Stimulated activated CD4-positive, alpha-beta T cell treated with anti-CD3 and anti-CD28 coated beads, Interleukin-15, amount 100 ng/mL, for 1 hour (primary cell): ENCODE measurements around the gene DNER.
"Not testable (repeated sequence)": the region's sequence is repeated elsewhere in the genome, so short reads cannot be mapped to it uniquely, and the experiment has no call there.

Source experiments
- DNase-seq, 2 donors: peaks; one replicate each; pipeline ENCODE4 v3.0.0-alpha.2; 2020; ENCODE audit warnings: low read depth in 1 of 2, low spot score in 1 of 2

The DNER gene

DNA sequence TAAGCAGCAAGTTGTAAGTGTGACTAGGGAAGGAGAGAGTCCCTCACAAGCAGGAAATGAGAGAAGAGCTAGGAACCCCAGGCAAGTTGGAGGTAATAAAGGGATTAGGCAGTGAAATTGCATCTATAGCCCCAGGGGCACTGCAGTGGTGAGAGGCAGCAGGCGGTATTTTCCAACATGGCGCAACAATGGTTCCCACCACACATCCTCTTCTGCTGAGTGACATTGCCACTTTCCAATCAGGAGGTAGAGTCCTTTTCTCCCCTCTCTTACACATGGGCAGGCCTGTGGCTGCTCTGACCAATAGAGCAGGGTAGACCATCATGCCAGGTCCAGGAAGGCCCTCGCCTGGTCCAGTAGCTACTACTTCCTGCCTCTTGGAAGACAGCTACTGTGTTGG, 86.6 kb downstream of the DNER start:
- no peak for DNase-seq

- no peak for DNase-seq
Measured at GRCh38 chr2:229622495-229623355, 91.6 kb downstream of the DNER start.

DNA sequence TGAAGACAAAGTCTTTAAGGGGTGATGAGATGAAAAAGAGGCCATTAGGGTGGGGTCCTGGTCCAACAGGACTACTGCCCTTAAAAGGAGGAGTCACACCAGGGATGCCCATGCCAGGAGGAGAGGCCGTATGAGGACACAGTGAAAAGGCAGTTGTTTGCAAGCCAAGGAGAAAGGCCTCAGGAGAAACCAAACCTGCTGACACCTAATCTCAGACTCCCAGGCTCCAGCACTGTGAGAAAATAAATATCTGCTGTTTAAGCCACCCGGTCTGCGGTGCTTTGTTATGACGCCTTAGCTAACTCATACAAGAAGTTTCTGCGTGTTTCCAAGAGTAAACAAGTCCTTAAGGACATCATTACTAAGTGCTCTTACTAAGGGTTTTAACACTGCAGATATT, 93.6 kb downstream of the DNER start:
- no peak for DNase-seq

DNA sequence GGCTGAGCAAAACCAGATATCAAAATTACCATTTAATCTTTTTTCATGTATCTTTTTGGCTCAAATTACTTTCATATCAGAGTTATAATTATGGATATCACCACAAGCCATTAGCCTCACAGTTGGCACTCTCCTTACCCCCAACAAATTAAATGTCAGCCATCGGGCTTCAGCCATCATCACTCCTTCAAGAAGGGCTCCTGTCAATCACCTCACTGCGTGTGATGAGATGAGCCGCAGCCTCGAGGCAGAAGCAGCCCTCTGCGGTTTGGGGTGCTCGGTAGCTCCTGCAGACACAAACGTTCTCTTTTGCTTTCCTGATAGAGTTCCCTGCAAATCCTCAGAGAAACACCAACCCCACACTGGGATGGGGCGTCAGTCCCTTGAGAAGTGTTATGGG, 94.1 kb downstream of the DNER start:
- no peak for DNase-seq

DNA sequence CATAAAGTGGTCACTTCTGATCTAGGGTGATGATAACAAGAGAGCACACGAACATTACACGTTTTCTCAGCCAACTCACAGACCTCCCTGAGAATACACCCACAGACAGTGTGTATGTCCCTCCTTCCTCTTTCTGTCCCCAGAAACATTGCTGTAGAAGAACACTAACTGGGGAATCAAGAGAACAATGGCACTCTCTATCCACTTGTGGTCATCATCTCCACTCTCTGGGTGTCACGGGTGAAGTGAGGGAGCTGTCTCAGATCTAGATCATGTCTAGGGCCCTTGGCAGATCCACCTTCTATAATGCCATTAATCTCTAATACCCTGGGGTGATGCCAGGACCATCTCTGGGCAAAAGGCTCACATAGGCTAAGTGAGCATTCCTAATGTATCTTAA, 97.9 kb downstream of the DNER start:
- no peak for DNase-seq

DNA sequence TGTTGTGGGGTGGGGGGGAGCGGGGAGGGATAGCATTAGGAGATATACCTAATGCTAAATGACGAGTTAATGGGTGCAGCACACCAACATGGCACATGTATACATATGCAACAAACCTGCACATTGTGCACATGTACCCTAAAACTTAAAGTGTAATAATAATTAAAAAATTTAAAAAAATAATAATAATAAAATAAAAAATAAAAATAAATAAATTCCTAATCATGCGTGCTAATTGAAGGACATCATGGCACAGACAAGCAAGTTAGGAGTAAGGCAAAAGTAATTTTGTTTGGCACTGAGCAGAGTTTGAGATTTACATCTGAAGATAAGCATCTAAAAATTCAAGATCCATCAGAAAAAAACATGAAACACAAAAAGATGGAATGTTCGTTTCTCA, 100.3 kb downstream of the DNER start:
- DNase-seq, result not testable (repeated sequence)

DNA sequence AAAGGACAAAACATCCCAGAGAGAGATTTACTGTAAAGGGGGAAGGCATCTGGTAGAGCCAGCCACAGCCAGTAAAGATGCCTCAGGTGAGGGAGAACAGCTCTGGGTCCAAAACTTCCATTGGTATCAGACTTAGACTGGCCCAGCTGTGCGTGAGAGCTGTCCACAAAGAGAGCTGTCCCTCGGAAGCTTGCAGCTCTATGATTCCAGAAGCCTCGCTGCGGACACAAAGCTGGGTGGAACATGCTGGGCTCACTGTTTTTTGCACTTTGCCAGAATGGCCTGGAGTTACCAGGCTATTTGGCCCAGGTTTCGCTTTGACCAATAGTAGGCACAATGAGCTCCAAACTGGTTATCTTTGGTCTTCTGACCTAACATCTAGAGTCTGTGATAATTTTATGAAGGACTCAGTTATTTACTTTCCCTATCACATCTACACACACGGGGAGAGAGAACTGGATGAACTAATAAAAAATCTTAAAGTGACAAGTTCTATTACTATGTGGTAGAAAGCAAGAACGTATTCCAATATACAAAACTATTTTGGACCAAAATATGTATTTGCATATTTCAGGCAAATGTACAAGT, 101.9 kb downstream of the DNER start:
- no peak for DNase-seq

- DNase-seq, result no peak
Measured at GRCh38 chr2:229611360-229611759, 103.0 kb downstream of the DNER start.

GRCh38 chr2:229610872-229611271, 103.5 kb downstream of the DNER start:
- no peak for DNase-seq

- no peak for DNase-seq
Measured at GRCh38 chr2:229610333-229610732, 104.0 kb downstream of the DNER start.

DNA sequence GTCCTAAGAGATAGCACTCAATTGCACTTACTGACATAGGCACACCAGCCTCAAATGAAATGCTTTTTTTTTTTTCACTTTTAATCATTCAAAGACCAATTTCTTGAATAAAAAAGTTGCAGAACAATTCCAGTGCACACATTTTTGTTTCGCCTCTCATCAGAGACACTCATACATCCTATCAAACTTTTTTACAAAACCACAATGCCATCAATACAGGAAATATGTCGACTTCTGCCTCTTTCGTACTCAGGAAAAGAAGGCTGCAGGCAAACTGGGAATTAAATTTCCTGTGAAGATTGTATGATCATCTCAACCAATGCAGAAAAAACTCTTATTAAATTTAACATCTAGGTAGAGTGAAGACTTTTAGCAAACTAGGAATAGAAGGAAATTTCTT, 112.4 kb downstream of the DNER start:
- DNase-seq, result no peak

DNA sequence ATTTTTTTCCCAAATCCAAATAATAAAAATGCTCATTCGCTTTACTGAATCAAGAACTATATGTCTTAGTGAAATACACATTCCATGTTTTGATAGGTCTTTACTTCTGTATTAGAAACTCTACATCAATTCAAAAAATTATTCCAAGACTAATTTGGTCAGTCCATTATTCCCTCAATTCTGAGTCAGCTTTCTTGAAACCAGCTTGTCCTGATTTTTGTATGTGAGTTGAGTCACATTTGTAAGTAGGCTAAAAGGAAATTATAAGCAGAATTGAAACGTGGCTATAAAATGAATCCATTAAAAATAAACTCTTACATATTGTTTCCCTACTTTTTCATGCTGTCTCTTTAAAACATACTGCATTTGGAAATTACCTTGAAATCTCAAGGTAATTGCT, 113.0 kb downstream of the DNER start:
- no peak for DNase-seq

- DNase-seq, result no peak
Measured at GRCh38 chr2:229598227-229598626, 116.1 kb downstream of the DNER start.

DNA sequence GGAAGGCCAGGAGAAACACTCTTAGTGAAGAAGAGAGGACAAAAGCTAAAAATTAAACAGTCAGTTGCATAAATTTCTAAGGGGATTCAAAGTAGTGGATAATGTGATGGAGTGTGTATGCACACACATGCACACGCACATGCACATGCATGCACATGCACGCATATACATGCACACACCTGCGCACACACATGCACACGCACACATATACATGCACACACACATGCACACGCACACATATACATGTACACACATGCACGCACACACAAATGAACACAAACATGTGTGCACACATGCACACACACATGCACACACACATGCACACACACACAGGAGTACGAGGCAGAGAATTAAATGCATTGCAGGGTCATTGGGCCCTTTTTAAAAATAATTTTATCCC, 117.6 kb downstream of the DNER start:
- DNase-seq, result no peak

DNA sequence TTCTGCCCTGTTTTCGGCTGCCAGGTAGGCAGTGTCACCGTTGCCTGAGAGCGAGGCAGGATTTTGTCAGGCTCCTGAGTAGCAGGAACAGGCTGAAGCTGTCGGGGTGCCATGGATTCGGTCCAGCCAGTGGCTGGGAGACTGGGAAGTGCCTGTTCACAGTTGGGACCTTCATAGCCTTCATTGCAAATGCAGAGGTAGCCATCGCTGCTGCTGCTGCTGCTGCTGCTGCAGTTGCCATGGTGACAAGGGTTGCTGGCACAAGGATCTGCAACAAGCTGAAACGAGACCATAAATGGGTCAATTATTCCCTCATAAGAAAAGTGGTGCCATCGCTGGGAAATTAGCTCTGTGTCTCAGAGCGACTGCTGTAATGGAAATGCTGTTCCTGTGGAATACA, 122.7 kb downstream of the DNER start:
- no peak for DNase-seq

GRCh38 chr2:229586746-229587705, 127.3 kb downstream of the DNER start:
- DNase-seq, result no peak

DNA sequence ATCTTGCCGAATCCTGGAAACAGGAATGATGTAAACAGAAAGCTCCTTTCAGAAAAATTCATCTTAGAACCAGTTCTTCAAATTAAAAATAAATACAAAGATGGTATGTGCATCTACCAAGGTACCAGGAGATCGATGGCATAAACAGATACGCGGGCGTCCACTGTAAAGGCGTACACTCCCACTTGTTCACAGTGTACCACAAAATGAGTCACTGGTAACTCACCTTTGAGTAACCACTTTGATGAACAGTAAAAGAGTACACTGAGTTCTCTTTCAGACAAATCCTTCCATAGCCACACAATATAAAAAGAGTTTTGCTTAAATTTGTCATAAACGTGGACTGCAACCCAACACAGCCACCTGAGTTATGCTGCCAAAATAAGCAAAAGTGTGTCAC, 128.3 kb downstream of the DNER start:
- no peak for DNase-seq

DNA sequence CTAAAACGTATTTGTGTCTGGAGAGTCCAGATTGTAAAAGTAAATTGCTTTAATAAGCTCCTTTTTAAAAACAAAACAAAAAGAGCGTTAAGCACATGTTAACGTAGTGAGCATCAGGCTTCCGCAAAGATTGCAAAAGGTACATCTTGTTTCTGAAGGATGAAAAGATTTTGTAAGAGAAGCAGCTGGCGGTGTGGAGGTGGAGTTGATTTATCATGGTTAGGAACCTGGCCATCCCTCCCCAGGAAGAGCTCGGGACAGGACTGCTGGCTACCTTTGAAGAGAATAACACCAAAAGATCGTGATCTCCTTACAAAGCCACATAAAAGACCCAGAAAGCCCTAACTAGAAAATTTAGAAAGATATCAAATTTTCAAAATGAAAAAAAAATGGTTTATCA, 132.2 kb downstream of the DNER start:
- no peak for DNase-seq

DNA sequence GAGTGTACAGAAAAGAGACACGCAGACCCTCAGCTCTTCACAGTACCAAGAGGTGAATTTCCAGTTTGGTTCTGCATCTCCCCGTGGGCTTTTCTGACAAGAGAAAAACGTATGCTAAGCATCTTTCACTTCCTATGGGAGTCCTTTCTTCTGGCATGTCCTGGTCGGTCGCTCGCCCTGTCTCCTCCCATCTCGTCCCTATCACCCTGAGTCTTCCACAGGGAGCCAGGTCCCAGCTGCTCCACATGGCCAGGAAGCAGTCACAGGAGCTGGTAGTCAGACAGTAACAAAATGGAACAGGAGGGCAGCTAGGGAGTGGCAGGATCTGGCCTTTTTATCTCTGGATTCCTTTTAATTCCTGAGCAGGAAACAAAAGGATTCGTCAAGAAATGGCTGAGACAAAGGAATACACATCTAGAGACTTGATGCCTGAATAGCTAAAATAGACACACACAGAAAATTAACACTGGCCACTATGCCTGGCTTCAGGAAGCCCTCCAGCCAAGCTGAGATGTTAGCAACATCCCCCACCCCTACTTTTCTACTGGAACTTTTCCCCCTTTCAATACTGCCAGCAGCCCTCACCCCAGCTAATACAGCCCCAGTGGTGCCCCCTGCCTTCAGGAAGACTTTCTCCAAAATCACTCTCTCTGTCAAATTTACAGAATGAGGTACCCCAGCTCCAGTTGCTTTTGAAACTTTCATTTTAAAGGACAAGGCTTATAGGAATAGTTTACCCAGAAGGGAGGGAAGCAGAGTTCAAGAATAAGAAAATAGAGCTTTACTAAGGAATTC, 136.1 kb downstream of the DNER start:
- no peak for DNase-seq

- DNase-seq, result no peak
Measured at GRCh38 chr2:229575569-229576315, 138.6 kb downstream of the DNER start.
